ENCODE measurements around the gene SRRD. TPM values are rescaled to one million over a fixed set of nuclear protein-coding genes. Genes with fewer than 3 reads are reported as not detected.

Gene SRRD
- total RNA-seq, 1 donor from 2014 or later = 8.9 TPM

DNA sequence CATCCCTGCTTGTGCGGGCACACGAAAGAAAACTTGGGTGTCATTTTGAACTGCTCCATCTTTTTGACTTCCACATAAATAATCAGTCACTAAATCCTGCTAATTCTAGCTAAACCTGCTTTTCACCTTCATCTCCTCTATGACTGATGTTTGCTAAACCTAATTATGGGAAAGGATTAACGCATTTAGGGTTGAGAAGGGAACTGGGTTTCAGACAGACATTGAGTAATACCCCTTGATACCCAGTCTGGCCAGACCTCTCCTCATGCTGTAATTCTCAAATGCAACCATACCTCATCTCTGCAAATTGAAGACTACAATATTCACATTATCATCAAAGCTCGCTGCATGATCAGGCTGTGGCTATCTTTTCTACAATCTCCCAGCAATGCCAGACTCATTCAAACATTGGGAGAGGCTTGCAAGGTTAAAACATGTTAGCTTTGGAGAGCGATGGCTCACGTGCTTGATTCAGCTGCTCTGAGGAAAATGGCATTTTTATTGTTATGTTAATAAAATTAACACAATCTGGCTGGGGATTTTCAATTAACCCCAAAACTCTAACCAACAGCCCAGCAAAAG, 2.5 kb upstream of the SRRD start:
- H3K27ac ChIP-seq (ENCODE audit: low read depth, low read length) = no peak overlapping the region
- H3K4me3 ChIP-seq (ENCODE audit: low read length in 3 of 3) = peak overlapping the region in 2 of 3 donors; percentile 5 to 13
- peak overlapping the region in 1 of 3 donors; percentile 27 for H3K9ac ChIP-seq (ENCODE audit: low read depth in 1 of 3, low read length in 3 of 3)
- peaks cover 38 to 59% (median 58%) of the 10 kb centered on the region in 3 donors for H3K4me1 ChIP-seq (ENCODE audit: control insufficient read depth in 3 of 3, insufficient read depth in 3 of 3, low read length in 3 of 3)
- no peaks in the 10 kb centered on the region for H3K9me3 ChIP-seq (ENCODE audit: control insufficient read depth in 3 of 3, low read length in 3 of 3)
- H3K27me3 ChIP-seq (ENCODE audit: control insufficient read depth in 3 of 3, insufficient read depth in 3 of 3, low read length in 3 of 3) = no peaks in the 10 kb centered on the region
- H3K36me3 ChIP-seq (ENCODE audit: control insufficient read depth in 3 of 3, insufficient read depth in 3 of 3, low read length in 3 of 3) = peaks cover 5 to 32% (median 30%) of the 10 kb centered on the region in 3 donors

DNA sequence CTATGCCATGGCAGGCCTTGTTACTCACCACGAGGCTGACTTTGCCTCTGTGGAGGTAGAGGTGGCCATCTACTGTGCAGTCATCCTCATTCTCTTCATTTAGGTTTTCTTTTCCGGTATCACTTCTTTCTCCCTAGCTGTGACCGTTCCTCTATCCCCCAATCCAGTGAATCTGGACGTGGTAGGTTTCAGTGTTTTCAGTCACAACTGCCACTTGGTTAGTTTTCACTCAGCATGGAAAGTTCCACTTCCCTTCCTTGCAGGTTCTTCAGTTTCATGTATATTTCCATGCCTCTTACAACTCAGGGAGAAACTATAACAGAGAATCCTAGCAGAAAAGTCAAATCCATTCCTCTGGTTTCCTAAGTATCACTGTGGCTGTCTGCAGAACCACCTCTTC, 2.0 kb upstream of the SRRD start:
- no peak overlapping the region for H3K27ac ChIP-seq (ENCODE audit: low read depth, low read length)
- H3K9ac ChIP-seq (ENCODE audit: low read depth in 1 of 3, low read length in 3 of 3) = peak overlapping the region; percentile 4 to 27 (median 8)
- H3K4me1 ChIP-seq (ENCODE audit: control insufficient read depth in 3 of 3, insufficient read depth in 3 of 3, low read length in 3 of 3) = peaks cover 38 to 59% (median 58%) of the 10 kb centered on the region in 3 donors
- H3K36me3 ChIP-seq (ENCODE audit: control insufficient read depth in 3 of 3, insufficient read depth in 3 of 3, low read length in 3 of 3) = peaks cover 3 to 27% (median 25%) of the 10 kb centered on the region in 3 donors
- no peaks in the 10 kb centered on the region for H3K27me3 ChIP-seq (ENCODE audit: control insufficient read depth in 3 of 3, insufficient read depth in 3 of 3, low read length in 3 of 3)
- peak overlapping the region in 1 of 3 donors; percentile 13 for H3K4me3 ChIP-seq (ENCODE audit: low read length in 3 of 3)
- no peaks in the 10 kb centered on the region for H3K9me3 ChIP-seq (ENCODE audit: control insufficient read depth in 3 of 3, low read length in 3 of 3)

DNA sequence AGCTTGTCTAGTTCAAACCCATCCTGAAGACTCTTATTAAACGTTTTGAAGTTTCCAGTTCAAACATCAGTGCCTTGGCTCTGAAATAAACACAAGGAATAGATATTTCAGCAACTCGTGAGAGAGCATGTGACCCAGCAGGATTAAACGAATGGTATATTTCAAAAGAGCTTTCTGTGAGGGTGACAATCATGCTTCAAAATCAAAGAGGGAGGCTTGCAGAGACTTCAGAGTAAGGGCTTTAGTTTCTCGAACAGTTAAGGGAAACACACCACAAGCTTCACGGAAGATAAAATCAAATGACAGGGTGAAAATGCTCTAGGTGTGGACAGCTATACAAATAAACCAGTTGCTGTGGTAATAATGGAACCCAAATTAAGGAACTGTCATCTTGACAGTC, 1.5 kb upstream of the SRRD start:
- no peaks in the 10 kb centered on the region for H3K9me3 ChIP-seq (ENCODE audit: control insufficient read depth in 3 of 3, low read length in 3 of 3)
- H3K27ac ChIP-seq (ENCODE audit: low read depth, low read length) = peak overlapping the region; percentile 98
- peaks cover 0 to 23% (median 20%) of the 10 kb centered on the region in 3 donors for H3K36me3 ChIP-seq (ENCODE audit: control insufficient read depth in 3 of 3, insufficient read depth in 3 of 3, low read length in 3 of 3)
- no peaks in the 10 kb centered on the region for H3K27me3 ChIP-seq (ENCODE audit: control insufficient read depth in 3 of 3, insufficient read depth in 3 of 3, low read length in 3 of 3)
- peak overlapping the region in 1 of 3 donors; percentile 13 for H3K4me3 ChIP-seq (ENCODE audit: low read length in 3 of 3)
- peaks cover 38 to 59% (median 58%) of the 10 kb centered on the region in 3 donors for H3K4me1 ChIP-seq (ENCODE audit: control insufficient read depth in 3 of 3, insufficient read depth in 3 of 3, low read length in 3 of 3)
- peak overlapping the region; percentile 98 to 99 (median 98) for H3K9ac ChIP-seq (ENCODE audit: low read depth in 1 of 3, low read length in 3 of 3)

DNA sequence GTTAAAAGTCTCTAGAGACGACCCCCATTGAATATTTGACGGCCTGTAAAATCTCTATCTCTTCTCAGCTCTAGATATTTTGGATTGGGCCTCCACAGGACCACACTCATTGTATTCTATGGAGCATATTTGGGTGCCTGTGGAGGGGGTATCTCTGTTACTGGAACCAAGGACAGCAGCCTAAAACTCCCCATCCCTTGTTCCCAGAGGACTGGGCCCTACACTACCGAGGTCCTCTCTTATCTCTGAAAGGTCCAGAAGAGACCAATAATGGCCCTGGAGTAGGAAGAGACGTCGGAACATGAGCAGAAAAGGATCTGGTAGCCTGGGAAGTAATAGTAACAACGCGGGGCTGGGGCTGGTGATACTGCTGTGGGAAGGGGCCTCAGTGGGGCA, 636 bp upstream of the SRRD start:
- Histone ChIP-seq H3K27ac (ENCODE audit: low read depth, low read length) (peak overlapping the region; percentile 98), H3K9ac (ENCODE audit: low read depth in 1 of 3, low read length in 3 of 3) (peak overlapping the region; percentile 98 to 99 (median 98)), H3K27me3 (ENCODE audit: control insufficient read depth in 3 of 3, insufficient read depth in 3 of 3, low read length in 3 of 3) (no peaks in the 10 kb centered on the region), H3K9me3 (ENCODE audit: control insufficient read depth in 3 of 3, low read length in 3 of 3) (no peaks in the 10 kb centered on the region), H3K4me1 (ENCODE audit: control insufficient read depth in 3 of 3, insufficient read depth in 3 of 3, low read length in 3 of 3) (peaks cover 38 to 59% (median 58%) of the 10 kb centered on the region in 3 donors), H3K4me3 (ENCODE audit: low read length in 3 of 3) (peak overlapping the region; percentile 90 to 96 (median 94)), H3K36me3 (ENCODE audit: control insufficient read depth in 3 of 3, insufficient read depth in 3 of 3, low read length in 3 of 3) (peaks cover 3 to 22% (median 18%) of the 10 kb centered on the region in 3 donors)

DNA sequence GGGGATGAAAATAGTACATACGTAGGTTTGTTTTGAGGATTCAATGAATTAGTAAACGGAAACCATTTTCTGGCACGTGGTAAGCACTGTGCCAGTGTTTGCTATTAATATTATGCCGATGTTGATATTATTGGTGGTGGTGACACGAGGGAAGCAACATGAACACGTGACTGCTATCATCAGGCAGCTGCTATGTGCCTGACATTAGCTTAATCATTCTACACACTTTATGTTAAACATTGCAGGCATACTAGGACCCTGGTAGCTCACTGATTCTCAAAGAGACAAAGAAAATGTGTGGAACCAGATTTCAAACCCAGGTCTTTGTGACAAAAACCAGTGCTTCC, 656 bp downstream of the SRRD start:
- peaks cover 16 to 34% (median 31%) of the 10 kb centered on the region in 3 donors for H3K36me3 ChIP-seq (ENCODE audit: control insufficient read depth in 3 of 3, insufficient read depth in 3 of 3, low read length in 3 of 3)
- peaks cover 38 to 55% (median 54%) of the 10 kb centered on the region in 3 donors for H3K4me1 ChIP-seq (ENCODE audit: control insufficient read depth in 3 of 3, insufficient read depth in 3 of 3, low read length in 3 of 3)
- peak overlapping the region; percentile 98 for H3K27ac ChIP-seq (ENCODE audit: low read depth, low read length)
- H3K9me3 ChIP-seq (ENCODE audit: control insufficient read depth in 3 of 3, low read length in 3 of 3) = no peaks in the 10 kb centered on the region
- H3K27me3 ChIP-seq (ENCODE audit: control insufficient read depth in 3 of 3, insufficient read depth in 3 of 3, low read length in 3 of 3) = no peaks in the 10 kb centered on the region
- H3K4me3 ChIP-seq (ENCODE audit: low read length in 3 of 3) = peak overlapping the region; percentile 94 to 99 (median 96)
- H3K9ac ChIP-seq (ENCODE audit: low read depth in 1 of 3, low read length in 3 of 3) = peak overlapping the region; percentile 43 to 99 (median 98)

GRCh38 chr22:26485013-26485412, 1.3 kb downstream of the SRRD start:
- H3K9ac ChIP-seq (ENCODE audit: low read depth in 1 of 3, low read length in 3 of 3) = peak overlapping the region; percentile 43 to 99 (median 98)
- H3K27ac ChIP-seq (ENCODE audit: low read depth, low read length) = peak overlapping the region; percentile 98
- H3K4me1 ChIP-seq (ENCODE audit: control insufficient read depth in 3 of 3, insufficient read depth in 3 of 3, low read length in 3 of 3) = peaks cover 36 to 48% (median 48%) of the 10 kb centered on the region in 3 donors
- H3K4me3 ChIP-seq (ENCODE audit: low read length in 3 of 3) = peak overlapping the region in 1 of 3 donors; percentile 99
- H3K27me3 ChIP-seq (ENCODE audit: control insufficient read depth in 3 of 3, insufficient read depth in 3 of 3, low read length in 3 of 3) = no peaks in the 10 kb centered on the region
- H3K36me3 ChIP-seq (ENCODE audit: control insufficient read depth in 3 of 3, insufficient read depth in 3 of 3, low read length in 3 of 3) = peaks cover 23 to 41% (median 38%) of the 10 kb centered on the region in 3 donors
- H3K9me3 ChIP-seq (ENCODE audit: control insufficient read depth in 3 of 3, low read length in 3 of 3) = no peaks in the 10 kb centered on the region

GRCh38 chr22:26485806-26486390, 2.2 kb downstream of the SRRD start:
- Histone ChIP-seq H3K9ac (ENCODE audit: low read depth in 1 of 3, low read length in 3 of 3) (no peak overlapping the region), H3K36me3 (ENCODE audit: control insufficient read depth in 3 of 3, insufficient read depth in 3 of 3, low read length in 3 of 3) (peaks cover 28 to 45% (median 38%) of the 10 kb centered on the region in 3 donors), H3K4me3 (ENCODE audit: low read length in 3 of 3) (no peak overlapping the region), H3K9me3 (ENCODE audit: control insufficient read depth in 3 of 3, low read length in 3 of 3) (no peaks in the 10 kb centered on the region), H3K4me1 (ENCODE audit: control insufficient read depth in 3 of 3, insufficient read depth in 3 of 3, low read length in 3 of 3) (peaks cover 29 to 39% (median 39%) of the 10 kb centered on the region in 3 donors), H3K27me3 (ENCODE audit: control insufficient read depth in 3 of 3, insufficient read depth in 3 of 3, low read length in 3 of 3) (no peaks in the 10 kb centered on the region), H3K27ac (ENCODE audit: low read depth, low read length) (no peak overlapping the region)

DNA sequence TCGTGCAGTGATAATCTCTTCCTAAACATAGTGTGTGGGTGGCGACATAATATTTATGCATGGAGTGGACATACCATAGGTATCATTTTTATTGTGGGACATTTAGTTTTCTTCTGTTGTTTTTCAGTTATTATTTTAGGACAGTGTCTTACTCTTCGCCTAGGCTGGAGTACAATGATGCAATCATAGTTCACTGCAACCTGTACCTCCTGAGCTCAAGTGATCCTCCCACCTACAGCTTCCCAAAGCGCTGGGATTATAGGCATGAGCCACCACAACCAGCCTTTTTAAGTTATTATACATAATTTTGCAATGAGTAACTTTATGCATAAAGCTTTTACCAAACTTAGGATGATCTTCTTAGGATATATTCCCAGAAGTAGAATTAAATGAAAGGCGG, 2.7 kb downstream of the SRRD start:
- H3K4me1 ChIP-seq (ENCODE audit: control insufficient read depth in 3 of 3, insufficient read depth in 3 of 3, low read length in 3 of 3) = peaks cover 24 to 34% (median 34%) of the 10 kb centered on the region in 3 donors

DNA sequence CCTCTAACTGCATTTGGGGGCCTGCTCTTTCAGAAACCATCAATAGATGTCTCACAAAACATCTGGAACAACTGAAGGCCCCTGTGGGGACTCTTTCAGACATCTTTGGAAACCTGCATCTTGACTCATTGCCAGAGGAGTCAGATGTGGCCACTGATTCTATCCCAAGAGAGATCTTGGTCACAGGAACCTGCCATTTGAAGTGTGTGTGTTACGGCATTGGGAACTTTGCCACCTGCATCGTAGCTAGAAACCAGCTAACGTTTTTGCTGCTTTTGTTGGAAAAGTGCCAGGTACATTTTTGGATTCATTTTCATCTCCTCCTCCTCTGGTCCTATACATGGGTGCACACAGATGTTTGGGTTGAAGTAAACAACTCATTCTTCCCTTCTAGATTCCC, 4.3 kb downstream of the SRRD start:
- Histone ChIP-seq H3K27me3 (ENCODE audit: control insufficient read depth in 3 of 3, insufficient read depth in 3 of 3, low read length in 3 of 3) (no peaks in the 10 kb centered on the region), H3K27ac (ENCODE audit: low read depth, low read length) (no peak overlapping the region), H3K4me1 (ENCODE audit: control insufficient read depth in 3 of 3, insufficient read depth in 3 of 3, low read length in 3 of 3) (peaks cover 13 to 18% (median 18%) of the 10 kb centered on the region in 3 donors), H3K9me3 (ENCODE audit: control insufficient read depth in 3 of 3, low read length in 3 of 3) (no peaks in the 10 kb centered on the region), H3K4me3 (ENCODE audit: low read length in 3 of 3) (no peak overlapping the region), H3K9ac (ENCODE audit: low read depth in 1 of 3, low read length in 3 of 3) (no peak overlapping the region), H3K36me3 (ENCODE audit: control insufficient read depth in 3 of 3, insufficient read depth in 3 of 3, low read length in 3 of 3) (peaks cover 44 to 56% (median 51%) of the 10 kb centered on the region in 3 donors)

More for the DNA sequence above, 2.7 kb downstream of the SRRD start:
- Histone ChIP-seq H3K9me3 (ENCODE audit: control insufficient read depth in 3 of 3, low read length in 3 of 3) (no peaks in the 10 kb centered on the region), H3K27ac (ENCODE audit: low read depth, low read length) (no peak overlapping the region), H3K9ac (ENCODE audit: low read depth in 1 of 3, low read length in 3 of 3) (no peak overlapping the region), H3K4me3 (ENCODE audit: low read length in 3 of 3) (no peak overlapping the region), H3K36me3 (ENCODE audit: control insufficient read depth in 3 of 3, insufficient read depth in 3 of 3, low read length in 3 of 3) (peaks cover 32 to 45% (median 41%) of the 10 kb centered on the region in 3 donors), H3K27me3 (ENCODE audit: control insufficient read depth in 3 of 3, insufficient read depth in 3 of 3, low read length in 3 of 3) (no peaks in the 10 kb centered on the region)

DNA sequence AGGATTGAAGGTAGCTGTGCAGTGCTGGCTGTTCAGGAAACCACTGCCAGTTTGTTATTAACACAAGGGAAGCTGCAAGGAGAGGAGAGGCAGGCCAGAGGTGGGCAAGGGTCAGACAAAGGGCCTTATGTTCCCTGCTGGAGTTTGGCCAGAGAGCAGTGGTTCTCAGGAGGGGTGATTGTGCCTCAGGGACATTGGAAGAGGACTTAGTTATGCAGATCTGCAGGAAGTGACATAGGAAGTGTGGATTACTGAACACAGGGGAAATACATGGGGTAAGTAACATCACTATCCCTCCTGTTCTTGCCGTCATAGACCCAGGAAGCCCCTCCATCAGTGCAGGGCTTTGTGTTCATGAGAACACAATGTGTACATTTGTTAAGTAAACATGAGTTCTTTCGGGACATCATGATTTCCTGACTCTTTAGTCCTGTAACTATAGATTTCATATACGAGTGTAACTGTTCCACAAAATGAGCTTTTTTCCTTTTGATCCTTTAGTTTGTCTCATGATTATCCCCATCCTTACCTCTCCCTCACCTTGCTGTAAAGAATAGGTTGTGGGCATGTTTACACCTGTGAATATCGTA, 5.9 kb downstream of the SRRD start:
- Histone ChIP-seq H3K4me1 (ENCODE audit: control insufficient read depth in 3 of 3, insufficient read depth in 3 of 3, low read length in 3 of 3) (peaks cover 7 to 11% (median 7%) of the 10 kb centered on the region in 3 donors), H3K27ac (ENCODE audit: low read depth, low read length) (no peak overlapping the region), H3K36me3 (ENCODE audit: control insufficient read depth in 3 of 3, insufficient read depth in 3 of 3, low read length in 3 of 3) (peaks cover 58 to 70% (median 65%) of the 10 kb centered on the region in 3 donors), H3K9ac (ENCODE audit: low read depth in 1 of 3, low read length in 3 of 3) (no peak overlapping the region), H3K27me3 (ENCODE audit: control insufficient read depth in 3 of 3, insufficient read depth in 3 of 3, low read length in 3 of 3) (no peaks in the 10 kb centered on the region), H3K9me3 (ENCODE audit: control insufficient read depth in 3 of 3, low read length in 3 of 3) (no peaks in the 10 kb centered on the region), H3K4me3 (ENCODE audit: low read length in 3 of 3) (no peak overlapping the region)

All from skeletal muscle tissue (tissue), 4 donors.